Cortex of kidney (tissue), 1 donor: ENCODE measurements around the gene UGT1A9.

Experiments used
- DNase-seq: peaks from one replicate; lab custom pipeline; 2025; lab: John Stamatoyannopoulos, UW

The UGT1A9 gene

GRCh38 chr2:233758849-233759248 lies 87.2 kb downstream of the UGT1A9 start:
- DNase-seq = no peak

- DNase-seq = no peak
These were observed 88.3 kb downstream of the UGT1A9 start, which contains the start of gene UGT1A1 for GRCh38 chr2:233760043-233760442. UGT1A1 (plus strand) TSS chr2:233760270; CDS start chr2:233760288, 18 bp downstream.

GRCh38 chr2:233761040-233761769 lies 89.5 kb downstream of the UGT1A9 start:
- no peak for DNase-seq

- DNase-seq = no peak
These were observed 92.6 kb downstream of the UGT1A9 start for GRCh38 chr2:233764264-233764663.

- DNase-seq = no peak
These were observed 93.1 kb downstream of the UGT1A9 start for GRCh38 chr2:233764761-233765160.

GRCh38 chr2:233766416-233766815 lies 94.7 kb downstream of the UGT1A9 start:
- no peak for DNase-seq

GRCh38 chr2:233768076-233768475 lies 96.4 kb downstream of the UGT1A9 start:
- no peak for DNase-seq

- DNase-seq = no peak
These were observed 97.6 kb downstream of the UGT1A9 start for GRCh38 chr2:233769260-233769659.

GRCh38 chr2:233772153-233772552 lies 100.5 kb downstream of the UGT1A9 start:
- no peak for DNase-seq

GRCh38 chr2:233772583-233772982 lies 100.9 kb downstream of the UGT1A9 start:
- no peak for DNase-seq

- no peak for DNase-seq
These were observed 102.2 kb downstream of the UGT1A9 start for GRCh38 chr2:233773854-233774253.

GRCh38 chr2:233775414-233775813 lies 103.7 kb downstream of the UGT1A9 start:
- no peak for DNase-seq

GRCh38 chr2:233778030-233778429 lies 106.3 kb downstream of the UGT1A9 start, which contains the start of gene MROH2A:
MROH2A (plus strand) TSS chr2:233778330; CDS start chr2:233779359, 1,029 bp downstream.
- no peak for DNase-seq

- no peak for DNase-seq
These were observed 108.0 kb downstream of the UGT1A9 start for GRCh38 chr2:233779722-233780121.

GRCh38 chr2:233780771-233781170 lies 109.1 kb downstream of the UGT1A9 start:
- no peak for DNase-seq

GRCh38 chr2:233789554-233789953 lies 117.9 kb downstream of the UGT1A9 start:
- DNase-seq = no peak

- no peak for DNase-seq
These were observed 119.6 kb downstream of the UGT1A9 start for GRCh38 chr2:233791151-233791882.

GRCh38 chr2:233791883-233792329 lies 120.2 kb downstream of the UGT1A9 start:
- no peak for DNase-seq

GRCh38 chr2:233792720-233793119 lies 121.0 kb downstream of the UGT1A9 start:
- DNase-seq = no peak

- DNase-seq = no peak
These were observed 121.9 kb downstream of the UGT1A9 start for GRCh38 chr2:233793465-233794127.

GRCh38 chr2:233794128-233794658 lies 122.5 kb downstream of the UGT1A9 start:
- no peak for DNase-seq

GRCh38 chr2:233795735-233796171 lies 124.1 kb downstream of the UGT1A9 start:
- no peak for DNase-seq
